SH-SY5Y (cell line): ENCODE measurements around the gene TEP1.

Source experiments
- GATA2 ChIP-seq: IDR thresholded peaks from 2 replicates; pipeline ENCODE4 v1.6.1; 2011; ENCODE audit warnings: mild to moderate bottlenecking, low read depth, low read length
- GATA3 ChIP-seq: IDR thresholded peaks from 2 replicates; pipeline ENCODE4 v1.6.1; 2011; ENCODE audit warnings: low read depth, mild to moderate bottlenecking, low read length, moderate library complexity

DNA sequence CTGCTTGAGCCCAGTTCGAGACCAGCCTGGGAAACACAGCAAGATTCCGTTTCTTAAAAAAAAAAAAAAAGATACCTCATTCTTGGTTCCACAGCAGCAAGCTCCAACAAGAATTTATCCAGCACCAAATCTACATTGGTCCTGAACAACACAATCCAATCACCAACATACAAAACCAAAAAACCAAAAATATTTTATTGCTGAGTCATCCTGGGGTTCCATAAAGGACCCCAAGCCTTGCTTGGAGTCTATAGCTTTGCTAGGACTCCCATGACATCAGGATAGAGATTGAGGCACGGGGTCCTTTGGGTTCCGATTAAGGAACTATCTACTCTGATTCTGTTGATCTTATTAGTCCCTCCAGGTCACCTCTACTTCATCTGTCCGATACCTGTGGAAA, 33.6 kb upstream of the TEP1 start:
- no peak for TF ChIP-seq GATA2
- TF ChIP-seq GATA3 = no peak
